Measurements from ENCODE around the gene PBRM1. TPM values are rescaled to one million over a fixed set of nuclear protein-coding genes. Genes with fewer than 3 reads are reported as not detected.
"Not testable (repeated sequence)": the region's sequence is repeated elsewhere in the genome, so short reads cannot be mapped to it uniquely, and the experiment has no call there.

Gene PBRM1
- total and polyA plus RNA-seq, 2 of the 8 experiments (the other 6 are each of a cell fraction or from before 2014, with no cell fraction given), result 19.3 to 65.8 TPM

DNA sequence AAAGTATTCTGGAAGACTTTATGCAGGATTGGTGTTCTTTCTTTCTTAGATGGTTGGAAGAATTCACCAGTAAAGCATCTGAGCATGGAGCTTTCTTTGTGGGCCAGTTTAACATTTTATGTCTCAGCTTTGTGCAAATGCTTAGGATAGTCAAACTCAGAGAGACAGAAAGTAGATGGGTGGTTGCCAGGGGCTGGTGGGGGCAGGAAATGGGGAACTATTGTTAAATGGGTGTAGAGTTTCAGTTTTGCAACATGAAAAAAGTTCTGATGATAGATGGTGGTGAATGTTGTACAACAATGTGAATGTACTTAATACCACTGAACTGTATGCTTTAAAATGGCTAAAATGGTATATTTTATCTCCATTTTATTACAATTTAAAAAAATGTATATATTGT is 45.0 kb upstream of the PBRM1 start (continued):
- no peak for TF ChIP-seq RXRA (IDR thresholded peaks at IDR 0.05; ENCODE audit: insufficient read depth, low read depth, low read length)

DNA sequence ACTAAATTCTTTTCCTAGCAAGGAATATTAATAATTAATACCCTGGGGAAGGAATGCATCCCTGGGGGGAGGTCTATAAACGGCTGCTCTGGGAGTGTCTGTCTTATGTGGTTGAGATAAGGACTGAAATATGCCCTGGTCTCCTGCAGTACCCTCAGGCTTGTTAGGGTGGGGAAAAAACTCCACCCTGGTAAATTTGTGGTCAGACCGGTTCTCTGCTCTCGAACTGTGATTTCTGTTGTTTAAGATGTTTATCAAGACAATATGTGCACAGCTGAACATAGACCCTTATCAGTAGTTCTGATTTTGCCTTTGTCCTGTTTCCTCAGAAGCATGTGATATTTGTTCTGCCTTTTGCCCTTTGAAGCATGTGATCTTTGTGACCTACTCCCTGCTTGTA is 43.0 kb upstream of the PBRM1 start:
- DNase-seq (ENCODE audit: low read depth in 1 of 2, low spot score in 2 of 2); H2BK5ac ChIP-seq (ENCODE audit: low read depth, low read length); H4K20me1 ChIP-seq (replicated peaks in 1 of 2; ENCODE audit: control insufficient read depth in 1 of 2, insufficient read depth in 2 of 2, low read length in 2 of 2); POLR2A ChIA-PET (ENCODE audit: partially characterized antibody); H3K4me3 ChIP-seq (ENCODE audit: extremely low read depth in 1 of 4, insufficient read depth in 2 of 4, low read depth in 3 of 4, low read length in 4 of 4); H3K56ac ChIP-seq (replicated peaks; ENCODE audit: insufficient read length, low read depth, low read length); H2BK120ac ChIP-seq (replicated peaks; ENCODE audit: low read depth, low read length); H3K4ac ChIP-seq (replicated peaks; ENCODE audit: insufficient read length, low read depth, low read length); H3K9ac ChIP-seq (replicated peaks in 1 of 4; ENCODE audit: extremely low read depth in 1 of 4, low read depth in 3 of 4, low read length in 3 of 4); H3K4me2 ChIP-seq (ENCODE audit: insufficient read depth in 1 of 2, low read depth in 2 of 2, low read length in 2 of 2); H3K23me2 ChIP-seq (ENCODE audit: low read depth, low read length); H3K18ac ChIP-seq (ENCODE audit: extremely low read depth, low read length); H4K91ac ChIP-seq (replicated peaks; ENCODE audit: insufficient read length, low read length); H2BK12ac ChIP-seq (ENCODE audit: low read depth, low read length); H3K4me1 ChIP-seq (replicated peaks in 1 of 4; ENCODE audit: control insufficient read depth in 3 of 4, insufficient read depth in 4 of 4, low read length in 3 of 4); H3K9me3 ChIP-seq (ENCODE audit: insufficient read depth in 2 of 2, low read depth in 1 of 2, low read length in 1 of 2); H4K8ac ChIP-seq (ENCODE audit: extremely low read depth, insufficient read depth, low read length); H3K27ac ChIP-seq (ENCODE audit: low read depth, low read length); H2AK5ac ChIP-seq (ENCODE audit: low read depth, low read length); H3K27me3 ChIP-seq (replicated peaks in 1 of 4; ENCODE audit: control insufficient read depth in 3 of 4, extremely low read depth in 1 of 4, insufficient read depth in 3 of 4, low read length in 3 of 4); H3K14ac ChIP-seq (ENCODE audit: insufficient read length); FAIRE-seq; H2AFZ ChIP-seq (ENCODE audit: low read length); H3K79me1 ChIP-seq (ENCODE audit: low read depth, low read length); H2BK20ac ChIP-seq (ENCODE audit: low read length); H3K79me2 ChIP-seq (ENCODE audit: control insufficient read depth in 1 of 2, insufficient read depth in 2 of 2, low read length in 2 of 2); H2BK15ac ChIP-seq (ENCODE audit: low read length); H4K5ac ChIP-seq (ENCODE audit: insufficient read length, low read depth, low read length); CTCF ChIA-PET (ENCODE audit: partially characterized antibody); H3K23ac ChIP-seq (ENCODE audit: insufficient read length): not testable (repeated sequence)
- WGBS, 2 experiments (ENCODE audit: extremely low coverage in 1 of 2, insufficient coverage in 1 of 2, insufficient read length in 1 of 2, insufficient replicate concordance in 2 of 2, low coverage in 1 of 2, low lambda C conversion rate in 2 of 2, missing lambda C conversion rate in 1 of 2), result 63% methylated on average over 3 of the region's 3 CpGs; no CpG with 5 or more reads in 1 of the 2 experiments
- peaks cover 0 to 25% (median 16%) of the 10 kb centered on the region in 4 experiments; a peak in 5 of 8 replicates for H3K36me3 ChIP-seq (ENCODE audit: control insufficient read depth in 2 of 4, insufficient read depth in 4 of 4, low read length in 3 of 4)

Data from H1 (cell line).